ENCODE measurements around the gene PUDP.
"Not testable (repeated sequence)": the region's sequence is repeated elsewhere in the genome, so short reads cannot be mapped to it uniquely, and the experiment has no call there.

PUDP gene

DNA sequence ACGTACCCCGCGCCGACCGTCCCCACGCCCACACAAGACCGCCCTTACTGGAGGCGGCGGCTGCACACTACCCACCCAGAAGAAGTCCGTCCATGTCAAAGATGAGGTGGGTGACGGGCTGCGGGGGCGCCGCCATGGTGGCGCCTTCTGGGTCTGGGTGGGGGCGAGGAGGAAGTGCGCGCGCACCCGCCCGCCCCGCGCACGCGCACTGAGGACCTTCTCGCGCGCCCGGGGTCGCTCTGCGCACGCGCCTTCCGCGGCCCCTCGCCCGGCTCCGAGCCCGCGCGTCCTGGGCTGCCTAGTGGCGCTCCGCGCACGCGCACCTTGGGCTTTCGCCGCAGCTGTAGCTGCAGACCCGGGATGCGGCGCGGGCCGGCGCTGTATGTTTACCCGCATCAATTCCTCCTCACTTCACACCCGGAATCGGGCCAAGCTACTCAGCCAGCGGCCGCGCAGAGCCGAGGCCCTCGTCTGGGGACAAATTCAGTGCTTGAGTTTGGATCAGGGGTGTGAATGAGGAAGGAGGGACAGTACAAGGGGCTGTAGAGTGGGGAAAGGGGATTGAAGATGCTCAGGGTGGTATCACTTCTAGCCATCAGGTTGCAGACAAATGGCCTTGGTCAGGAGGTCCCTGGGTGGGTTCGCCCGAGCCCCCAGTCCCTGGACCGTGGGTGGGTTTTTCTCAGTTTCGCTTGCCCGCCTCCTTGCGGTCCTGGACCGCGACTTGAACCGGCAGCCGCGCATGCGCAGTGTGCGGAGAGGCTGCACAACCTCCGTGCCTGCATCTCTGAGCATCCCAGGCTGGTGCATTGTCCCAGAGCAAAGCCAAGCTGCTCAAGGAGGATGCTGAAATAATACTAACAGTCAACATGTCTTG lies at the start of gene PUDP:
Gene PUDP (minus strand): TSS at position 176 of the 877 bp plus-strand sequence. CDS start 40 bp downstream, at position 136.
- in situ Hi-C loops (cut with MboI; ENCODE audit: low sequenced_read_pairs): no loop called here

- in situ Hi-C loops (cut with MboI; ENCODE audit: low sequenced_read_pairs): no loop called here
These were observed 46.7 kb upstream of the PUDP start for GRCh38 chrX:7194606-7195005.

- in situ Hi-C loops (cut with MboI; ENCODE audit: low sequenced_read_pairs): no loop called here
These were observed 44.9 kb upstream of the PUDP start for GRCh38 chrX:7192871-7193270.

DNA sequence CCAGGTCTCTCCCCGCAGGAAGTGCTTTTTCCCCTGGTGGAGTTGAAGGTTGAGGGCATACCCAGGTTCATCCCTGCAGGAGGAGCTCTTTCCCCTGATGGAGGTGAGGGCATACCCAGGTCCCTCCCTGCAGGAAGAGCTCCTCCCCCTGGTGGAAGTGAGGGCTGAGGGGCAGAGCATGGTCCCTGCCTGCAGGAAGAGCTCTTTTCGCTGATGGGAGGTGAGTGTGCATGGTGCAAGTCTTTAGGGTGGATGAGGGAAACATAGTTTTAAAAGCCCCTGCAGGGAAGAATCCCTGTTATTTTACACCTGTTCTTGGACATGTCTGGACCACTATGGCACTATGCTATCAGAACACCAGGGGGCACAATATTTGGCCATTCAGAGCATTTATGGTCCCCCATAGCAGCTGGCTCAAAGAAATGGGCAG lies 43.7 kb upstream of the PUDP start:
- in situ Hi-C loops (cut with MboI; ENCODE audit: low sequenced_read_pairs): no loop called here

- in situ Hi-C loops (cut with MboI; ENCODE audit: low sequenced_read_pairs): no loop called here
These were observed 42.2 kb upstream of the PUDP start for GRCh38 chrX:7190157-7190556.

GRCh38 chrX:7188672-7189071 lies 40.7 kb upstream of the PUDP start:
- in situ Hi-C loops (cut with MboI; ENCODE audit: low sequenced_read_pairs): no loop called here

DNA sequence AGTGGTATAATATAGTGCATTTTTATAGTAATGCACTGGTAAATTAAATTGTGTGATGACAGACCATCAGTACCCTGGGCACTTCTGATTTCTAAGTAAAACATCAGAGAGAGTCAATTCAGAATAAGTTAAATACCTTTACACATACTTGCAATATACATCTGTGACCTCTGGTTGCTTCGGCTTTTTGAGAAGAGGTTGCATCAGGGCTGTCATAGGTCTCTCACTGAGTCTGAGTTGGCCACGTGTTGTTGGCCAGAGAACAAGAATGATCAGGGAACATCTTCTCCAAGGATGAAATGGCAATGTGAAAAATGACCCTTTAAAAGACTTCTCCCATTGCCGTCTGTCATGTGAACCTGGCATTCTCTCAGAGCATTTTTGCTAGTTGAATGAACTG lies 36.9 kb upstream of the PUDP start:
- in situ Hi-C loops (cut with MboI; ENCODE audit: low sequenced_read_pairs): no loop called here

DNA sequence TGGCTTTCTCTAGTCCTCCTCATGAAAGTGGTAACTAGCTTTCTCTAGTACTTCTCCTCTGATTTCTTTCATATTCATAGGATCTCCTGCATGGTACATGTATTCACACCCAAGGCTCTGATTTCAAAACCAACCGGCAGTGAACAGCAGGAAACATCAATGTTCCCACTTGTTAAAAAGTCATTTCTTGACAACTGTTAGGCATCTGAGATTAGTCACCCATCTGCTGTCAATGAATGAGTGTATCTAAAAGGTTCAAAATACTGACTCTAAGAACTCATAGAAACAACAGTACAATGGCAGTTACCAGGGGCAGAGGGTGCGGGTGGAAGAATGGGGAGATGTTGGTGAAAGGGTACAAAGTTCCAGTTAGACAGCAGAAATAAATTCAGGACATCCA lies 31.5 kb upstream of the PUDP start:
- in situ Hi-C loops (cut with MboI; ENCODE audit: low sequenced_read_pairs): no loop called here

DNA sequence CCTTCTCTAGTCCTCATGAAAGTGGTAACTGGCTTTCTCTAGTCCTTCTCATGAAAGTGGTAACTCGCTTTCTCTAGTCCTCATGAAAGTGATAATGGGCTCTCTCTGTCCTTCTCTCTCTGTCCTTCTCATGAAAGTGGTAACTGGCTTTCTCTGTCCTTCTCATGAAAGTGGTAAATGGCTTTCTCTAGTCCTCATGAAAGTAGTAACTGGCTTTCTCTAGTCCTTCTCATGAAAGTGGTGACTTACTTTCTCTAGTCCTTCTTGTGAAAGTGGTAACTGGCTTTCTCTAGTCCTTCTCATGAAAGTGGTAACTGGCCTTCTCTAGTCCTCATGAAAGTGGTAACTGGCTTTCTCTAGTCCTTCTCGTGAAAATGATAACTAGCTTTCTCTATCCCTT lies 30.9 kb upstream of the PUDP start:
- in situ Hi-C loops (cut with MboI; ENCODE audit: low sequenced_read_pairs): not testable (repeated sequence)

GRCh38 chrX:7170898-7171297 lies 22.9 kb upstream of the PUDP start:
- in situ Hi-C loops (cut with MboI; ENCODE audit: low sequenced_read_pairs): no loop called here

DNA sequence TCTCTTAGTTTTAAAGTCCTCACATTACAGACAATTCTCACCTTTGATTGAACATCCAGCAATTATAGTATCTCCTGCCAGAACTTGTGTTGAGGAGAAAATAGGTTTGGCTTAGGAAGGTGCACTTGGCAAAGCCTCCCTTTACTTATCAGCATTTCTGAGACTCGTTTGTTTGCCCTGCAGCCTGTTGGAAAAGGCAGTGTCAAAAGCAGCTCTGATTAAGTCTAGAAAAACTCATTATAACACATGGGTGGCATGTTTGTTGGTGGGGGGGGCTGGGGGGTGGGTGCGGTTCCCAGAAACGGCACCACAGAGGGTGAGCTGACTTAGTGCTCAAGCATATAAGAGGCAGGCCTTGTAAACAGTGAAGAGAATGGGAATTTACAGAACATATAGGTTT lies 21.7 kb upstream of the PUDP start:
- in situ Hi-C loops (cut with MboI; ENCODE audit: low sequenced_read_pairs): no loop called here

- in situ Hi-C loops (cut with MboI; ENCODE audit: low sequenced_read_pairs): no loop called here
These were observed 20.4 kb upstream of the PUDP start for GRCh38 chrX:7168371-7168770.

DNA sequence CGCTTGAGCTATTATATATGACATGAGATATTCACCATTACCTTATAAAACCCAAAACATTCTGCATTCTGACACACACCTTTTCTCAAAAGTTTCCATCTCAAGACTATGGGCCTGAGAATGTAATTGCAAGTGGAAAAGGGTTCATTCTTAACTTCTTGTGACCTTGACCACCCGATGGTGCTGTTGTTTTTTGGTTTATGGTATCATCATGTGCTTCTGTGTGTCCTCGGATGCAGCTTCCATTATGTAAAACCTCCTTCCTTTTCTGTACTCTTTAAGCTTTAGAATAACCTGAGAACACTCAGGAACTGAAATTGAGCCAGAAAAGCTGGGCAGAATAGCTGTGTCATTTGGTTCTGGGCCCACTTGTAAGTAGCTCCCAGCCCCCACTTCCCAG lies 16.2 kb upstream of the PUDP start:
- in situ Hi-C loops (cut with MboI; ENCODE audit: low sequenced_read_pairs): no loop called here

- in situ Hi-C loops (cut with MboI; ENCODE audit: low sequenced_read_pairs): no loop called here
These were observed 15.3 kb upstream of the PUDP start for GRCh38 chrX:7163146-7163677.

- in situ Hi-C loops (cut with MboI; ENCODE audit: low sequenced_read_pairs): no loop called here
These were observed 11.4 kb upstream of the PUDP start for GRCh38 chrX:7159149-7159861.

- in situ Hi-C loops (cut with MboI; ENCODE audit: low sequenced_read_pairs): no loop called here
These were observed 10.6 kb upstream of the PUDP start for GRCh38 chrX:7158468-7158990.

GRCh38 chrX:7156879-7157278 lies 8.9 kb upstream of the PUDP start:
- in situ Hi-C loops (cut with MboI; ENCODE audit: low sequenced_read_pairs): no loop called here

DNA sequence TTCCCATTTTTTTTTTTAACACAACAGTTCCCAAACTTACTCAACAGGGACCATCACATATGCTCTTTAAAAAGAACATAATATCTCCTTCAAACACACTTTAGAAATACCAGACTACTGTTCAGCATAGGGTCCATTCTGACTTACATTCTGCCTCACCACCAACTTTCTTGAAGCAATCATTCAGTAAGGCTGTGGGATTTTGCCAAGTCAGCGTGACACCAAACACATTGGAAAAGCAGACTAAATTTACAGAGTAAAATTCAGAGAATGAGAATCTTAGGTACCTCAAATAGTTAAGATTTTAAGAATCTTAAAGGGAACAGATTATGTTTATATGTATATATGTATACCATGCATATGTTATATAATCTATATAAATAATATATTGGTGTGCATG lies 7.2 kb upstream of the PUDP start:
- in situ Hi-C loops (cut with MboI; ENCODE audit: low sequenced_read_pairs): no loop called here

DNA sequence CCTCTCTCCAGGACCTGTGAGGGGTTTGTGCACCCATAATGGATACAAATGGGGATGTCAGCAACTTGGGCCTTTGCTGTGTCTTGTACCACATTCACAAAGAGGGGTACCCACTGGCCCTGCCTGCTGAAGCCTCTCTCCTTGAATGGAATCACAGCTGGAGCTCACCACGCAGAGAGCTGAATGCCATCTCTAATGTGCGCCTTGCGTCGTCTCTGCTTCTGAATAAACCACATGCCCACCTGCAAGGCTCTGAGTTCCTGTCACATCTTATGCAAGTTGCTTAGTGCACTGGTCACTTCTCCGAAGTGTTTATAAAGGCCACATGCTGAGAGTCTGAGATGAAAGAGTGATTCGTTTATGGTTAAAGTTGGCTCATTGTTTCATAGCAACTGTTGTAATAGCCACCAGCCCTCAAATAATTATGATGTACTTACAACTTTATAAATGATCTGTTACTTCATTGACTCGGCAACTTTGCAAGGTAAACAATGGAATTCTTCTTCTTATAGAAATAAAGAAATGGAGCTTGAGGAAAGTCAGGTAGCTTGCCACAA lies 6.2 kb upstream of the PUDP start:
- in situ Hi-C loops (cut with MboI; ENCODE audit: low sequenced_read_pairs): no loop called here

- in situ Hi-C loops (cut with MboI; ENCODE audit: low sequenced_read_pairs): no loop called here
These were observed 5.3 kb upstream of the PUDP start for GRCh38 chrX:7153231-7153630.

DNA sequence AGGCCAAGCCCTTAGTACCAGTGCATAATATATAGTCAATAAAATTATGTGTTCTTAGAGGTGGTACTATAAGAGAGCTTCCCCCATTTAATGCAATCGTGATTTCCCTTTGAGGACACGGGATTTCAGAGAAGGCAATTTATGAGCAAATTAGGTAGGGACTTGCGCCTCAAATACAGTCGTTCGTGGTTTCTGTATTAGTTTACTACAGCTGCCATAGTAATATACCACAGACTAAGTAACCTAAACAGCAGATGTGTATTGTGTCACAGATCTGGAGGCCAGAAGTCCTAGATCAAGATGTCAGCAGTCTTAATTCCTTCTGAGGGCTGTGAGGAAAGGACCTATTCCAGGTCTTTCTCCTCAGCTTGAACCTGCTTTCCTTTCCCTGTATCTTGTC lies 1.5 kb upstream of the PUDP start:
- in situ Hi-C loops (cut with MboI; ENCODE audit: low sequenced_read_pairs): no loop called here

Data from HL-60/S4 treated with phorbol 12-myristate 13-acetate at 8.2 ng/mL for 4 days and 3 days (cell line).